ENCODE results near the gene SESTD1.

Gene SESTD1

DNA sequence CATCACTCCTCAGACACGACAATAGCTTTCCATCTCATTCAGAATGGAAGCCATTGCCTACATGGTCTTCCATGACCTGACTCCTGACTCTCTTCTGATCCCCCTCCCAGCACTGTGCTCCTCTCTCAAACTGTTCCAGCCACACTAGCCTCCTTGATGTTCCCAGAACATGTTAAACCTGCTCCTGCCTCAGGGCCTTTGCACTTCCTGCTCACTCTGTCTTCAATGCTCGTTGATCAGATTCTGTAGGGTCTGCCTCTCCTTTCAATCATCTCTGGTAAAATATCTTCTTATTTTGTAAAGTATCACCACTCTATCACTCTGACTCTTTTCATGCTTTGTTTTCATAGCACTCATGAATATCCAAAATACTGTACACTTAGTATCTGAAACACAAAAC lies 84.9 kb downstream of the SESTD1 start:
- no peak for DNase-seq

DNA sequence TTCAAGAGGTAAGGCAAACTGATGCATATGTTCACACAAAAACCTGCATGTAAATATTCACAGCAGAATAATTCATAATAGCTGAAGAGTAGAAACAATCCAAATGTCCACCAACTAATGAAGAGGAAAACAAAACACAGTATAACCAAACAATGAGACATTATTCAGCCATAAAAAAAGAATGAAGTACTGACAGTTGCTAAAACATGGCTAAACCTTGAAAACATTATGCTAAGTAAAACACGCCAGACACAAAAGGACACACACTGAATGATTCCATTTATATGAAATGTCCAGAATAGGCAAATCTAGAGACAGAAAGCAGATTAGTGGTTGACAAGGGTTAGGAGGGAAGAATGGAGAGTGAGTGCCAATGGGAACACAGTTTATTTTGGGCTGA lies 86.9 kb downstream of the SESTD1 start:
- DNase-seq, result no peak

DNA sequence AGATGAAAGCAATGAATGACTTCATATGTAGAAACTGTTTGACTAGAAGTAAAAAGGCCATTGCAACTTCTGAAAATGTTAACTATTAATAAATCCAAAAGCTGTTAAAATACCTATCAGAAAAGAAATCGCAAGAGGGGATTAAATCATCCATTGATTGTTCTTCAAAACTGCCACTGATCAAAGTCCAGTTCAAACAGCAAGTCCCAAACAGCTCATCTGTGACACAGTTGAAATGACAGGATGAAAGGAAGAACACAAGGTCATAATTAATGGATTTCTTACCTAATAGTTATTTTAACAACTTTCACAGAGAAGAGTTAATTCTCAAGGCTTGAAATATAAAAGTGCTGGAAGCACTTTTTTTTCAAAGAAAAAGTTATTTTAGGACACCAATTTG lies 90.4 kb downstream of the SESTD1 start:
- DNase-seq, result no peak

DNA sequence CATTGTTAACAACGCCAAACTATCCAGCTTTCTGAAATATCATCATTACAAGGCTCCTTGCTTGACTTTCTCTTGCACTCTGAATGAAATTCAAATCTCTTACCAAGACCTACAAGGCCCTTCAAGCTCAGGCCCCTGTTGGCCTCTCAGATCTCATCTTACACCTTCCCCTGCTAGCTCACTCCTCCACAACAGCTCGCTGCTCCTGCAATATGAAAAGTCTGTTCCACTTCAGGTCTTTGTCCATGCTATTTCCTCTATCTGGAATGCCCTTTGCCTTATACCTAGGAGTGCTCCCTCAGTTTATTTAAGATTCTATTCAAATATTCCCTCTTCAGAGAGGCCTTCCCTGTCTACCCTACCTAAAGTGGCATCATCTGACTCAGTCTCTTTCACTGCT lies 91.7 kb downstream of the SESTD1 start:
- DNase-seq, result no peak

DNA sequence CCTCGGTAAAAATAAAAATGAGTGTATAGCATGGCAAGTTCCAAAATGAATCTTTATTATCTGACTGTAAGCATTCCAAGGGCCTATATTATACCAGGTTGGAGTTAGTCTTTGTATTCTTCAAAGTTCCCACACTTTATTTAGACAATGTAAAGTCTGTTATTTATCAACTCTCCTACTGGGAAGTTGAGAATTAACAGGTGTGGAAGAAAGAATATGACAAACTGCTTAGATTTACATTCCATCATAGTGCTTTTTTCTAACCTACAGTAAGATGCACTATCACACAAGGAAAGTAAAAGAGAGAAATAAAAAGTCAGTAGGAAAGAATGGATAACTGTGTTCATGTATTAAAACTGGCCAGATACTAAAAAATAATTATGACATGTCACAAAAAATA lies 93.3 kb downstream of the SESTD1 start:
- no peak for DNase-seq

DNA sequence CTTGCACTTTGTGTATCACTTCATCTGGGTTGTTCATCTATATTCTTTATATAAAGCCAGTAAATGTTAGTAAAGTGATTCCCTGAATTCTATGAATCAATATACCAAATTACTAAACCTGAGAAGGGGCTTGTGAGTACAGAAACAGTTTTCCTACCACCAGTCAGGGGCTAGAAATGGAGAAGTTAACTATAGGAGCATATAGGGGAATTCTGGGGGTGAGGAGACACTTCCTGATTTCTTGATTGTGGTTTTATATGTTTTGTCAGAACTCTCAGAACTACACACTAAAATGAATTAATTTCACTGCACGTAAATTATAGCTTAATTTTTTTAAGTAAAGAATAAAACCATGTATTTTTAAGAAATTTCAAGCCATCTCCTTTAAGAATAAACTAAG lies 93.7 kb downstream of the SESTD1 start:
- no peak for DNase-seq

DNA sequence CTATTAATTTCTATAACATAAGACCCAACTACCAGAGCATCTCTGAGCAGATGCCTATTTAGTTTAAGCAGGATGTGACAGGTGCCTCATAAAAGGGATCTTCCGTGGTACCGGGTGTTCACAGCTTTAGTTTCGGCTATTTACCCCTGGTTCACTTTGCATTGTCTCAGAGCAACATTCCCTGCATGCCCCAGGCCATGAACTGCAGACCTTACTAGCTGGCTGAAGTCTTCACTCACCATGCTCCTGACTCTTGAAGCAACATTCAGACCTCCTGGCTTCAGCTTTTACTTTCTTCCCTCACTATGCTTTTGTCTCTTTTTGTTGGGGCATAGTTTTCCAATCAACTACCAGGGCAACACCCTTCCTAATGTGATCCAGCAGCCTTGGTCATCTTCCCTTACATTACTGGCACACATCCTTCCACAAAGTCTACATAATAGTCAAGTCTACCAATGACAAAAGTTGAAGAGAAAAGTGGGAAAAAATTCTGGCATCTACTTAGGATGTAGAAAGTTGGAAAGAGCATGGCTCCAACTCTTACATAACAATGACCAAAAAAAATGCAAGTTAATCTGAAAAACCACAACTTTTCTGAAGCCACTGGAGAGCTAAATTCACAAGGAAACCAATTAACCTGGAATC lies 99.2 kb downstream of the SESTD1 start:
- DNase-seq, result no peak

DNA sequence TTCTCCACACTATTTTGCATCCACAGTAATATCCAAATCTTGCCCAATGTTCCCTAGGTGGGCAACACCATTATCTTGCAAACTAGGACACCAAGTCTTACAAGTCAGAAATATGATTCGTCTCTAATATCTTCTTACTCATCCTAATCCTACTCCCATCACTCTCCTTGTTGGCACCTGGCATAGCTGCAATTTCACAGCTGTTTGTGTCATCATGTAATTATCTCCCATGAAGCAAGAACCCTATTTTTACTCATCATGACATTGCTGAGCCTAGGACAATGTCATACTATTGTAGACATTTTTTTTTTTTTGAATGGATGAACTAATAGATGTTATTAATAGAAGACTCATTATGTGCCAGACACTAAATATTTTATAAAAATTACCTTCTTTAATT lies 123.4 kb downstream of the SESTD1 start:
- no peak for DNase-seq

DNA sequence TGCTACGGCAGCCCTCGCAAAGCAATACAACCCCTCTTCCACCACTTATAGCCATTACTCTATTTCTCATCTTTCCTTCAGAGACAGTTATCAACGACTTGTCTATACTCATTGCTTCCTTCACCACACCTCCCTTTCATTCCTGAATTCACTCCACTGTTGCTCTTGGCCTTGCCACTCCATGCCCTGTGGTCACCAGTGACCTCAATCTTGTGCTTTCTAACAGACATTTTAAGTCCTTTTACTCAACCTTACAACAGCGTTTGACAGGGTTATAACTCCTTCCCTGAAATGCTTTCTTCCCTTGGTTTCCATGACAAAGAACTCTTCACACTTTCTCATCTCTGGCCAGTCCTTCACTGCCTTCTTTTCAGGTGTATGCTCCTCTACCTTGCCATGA lies 124.1 kb downstream of the SESTD1 start:
- DNase-seq, result no peak

DNA sequence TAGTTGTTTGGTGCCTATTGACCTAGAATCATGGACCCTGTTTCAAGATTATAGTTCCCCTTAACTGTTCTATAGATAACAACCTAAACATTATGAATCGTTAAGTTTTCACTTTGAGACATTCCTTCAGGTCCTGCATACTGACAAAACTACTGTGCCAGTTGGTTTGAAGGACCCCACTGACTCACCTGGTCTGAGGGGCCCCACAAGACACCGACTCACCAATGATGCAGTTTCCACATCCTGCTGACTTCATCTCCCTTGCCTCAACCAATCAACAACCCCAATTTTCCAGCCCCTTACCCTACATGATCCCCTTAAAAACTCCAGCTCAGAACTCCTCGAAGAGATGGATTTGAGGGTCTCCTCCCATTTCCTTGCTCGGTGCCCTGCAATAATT lies 125.1 kb downstream of the SESTD1 start:
- DNase-seq, result no peak

DNA sequence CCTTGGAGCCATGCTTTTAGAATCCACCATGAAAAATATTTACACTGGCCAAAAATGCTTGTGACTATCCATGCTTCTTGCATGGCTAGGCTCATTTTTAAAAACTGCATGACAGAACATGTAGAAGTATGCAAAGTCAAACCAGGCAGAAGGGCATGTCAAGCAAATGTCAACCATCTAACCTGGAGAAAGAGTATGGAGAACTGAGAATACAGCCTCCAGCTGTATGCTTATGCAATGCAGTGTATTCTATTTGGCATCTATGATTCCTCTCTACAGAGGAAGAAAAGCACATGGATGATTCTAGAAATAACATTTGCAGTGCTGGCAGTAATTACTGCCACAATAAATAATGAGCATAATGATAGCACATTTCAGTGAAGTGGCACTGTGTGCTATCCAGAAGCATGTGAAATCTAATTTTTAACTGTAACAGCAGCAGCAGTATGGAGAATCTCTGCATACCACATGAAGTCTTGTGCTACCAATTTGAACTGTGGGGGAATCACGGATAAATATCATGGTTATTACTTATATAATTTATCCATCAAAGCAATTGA lies 127.4 kb downstream of the SESTD1 start:
- DNase-seq, result no peak

DNA sequence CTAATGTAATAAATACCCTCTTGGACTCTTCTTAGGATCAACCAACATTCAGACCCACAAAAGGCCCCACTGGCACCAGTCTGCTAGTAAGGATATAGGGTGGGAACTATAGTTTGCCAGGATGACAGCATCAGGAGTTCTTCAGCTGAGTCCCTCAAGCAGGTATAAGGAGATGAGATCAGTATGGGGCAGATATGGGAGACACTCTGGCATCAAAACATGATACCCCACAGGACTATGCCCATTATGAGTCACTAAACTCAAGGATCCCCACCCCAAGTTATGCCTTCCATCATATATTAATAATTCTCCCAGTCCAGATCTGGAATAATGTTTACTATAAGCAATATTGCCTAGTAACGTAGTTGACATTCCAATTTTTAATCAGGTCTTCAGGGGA lies 131.6 kb downstream of the SESTD1 start:
- no peak for DNase-seq

DNA sequence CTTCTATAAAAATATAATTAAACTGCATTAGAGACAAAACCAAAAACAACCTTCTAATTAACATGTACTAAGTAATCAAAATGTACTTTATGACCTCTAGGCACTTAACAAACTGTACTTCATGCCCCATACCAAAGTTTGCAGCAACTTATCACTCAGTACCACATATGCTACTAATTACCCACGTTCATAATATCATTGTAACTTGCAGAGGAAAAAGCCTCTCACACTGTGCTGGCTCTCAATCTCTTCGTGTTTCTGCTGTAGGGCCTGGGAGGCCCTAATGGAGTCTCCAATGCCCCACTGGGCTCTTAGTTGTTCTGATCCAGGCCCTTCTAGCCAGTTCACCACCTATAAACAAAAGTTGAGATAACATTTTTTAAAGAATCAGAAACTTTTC lies 132.6 kb downstream of the SESTD1 start:
- DNase-seq, result no peak

DNA sequence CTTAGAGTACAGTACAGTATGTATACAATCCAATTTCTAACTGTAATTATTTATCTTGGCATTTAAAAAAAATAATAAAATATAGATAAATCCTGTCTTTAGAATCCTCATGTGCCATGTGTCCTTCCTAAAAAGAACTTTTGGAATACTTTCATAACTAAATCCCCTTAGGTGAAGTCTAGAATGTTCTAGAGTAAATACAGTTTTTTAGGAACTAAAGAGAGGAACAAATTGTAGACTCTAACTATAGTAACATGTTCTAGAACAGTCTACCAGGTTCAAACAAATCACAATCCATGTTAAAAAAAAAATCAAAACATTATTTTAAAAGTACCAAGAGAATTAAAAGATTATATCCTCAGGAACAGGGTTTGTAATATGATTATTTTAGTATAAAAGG lies 134.1 kb downstream of the SESTD1 start:
- no peak for DNase-seq

DNA sequence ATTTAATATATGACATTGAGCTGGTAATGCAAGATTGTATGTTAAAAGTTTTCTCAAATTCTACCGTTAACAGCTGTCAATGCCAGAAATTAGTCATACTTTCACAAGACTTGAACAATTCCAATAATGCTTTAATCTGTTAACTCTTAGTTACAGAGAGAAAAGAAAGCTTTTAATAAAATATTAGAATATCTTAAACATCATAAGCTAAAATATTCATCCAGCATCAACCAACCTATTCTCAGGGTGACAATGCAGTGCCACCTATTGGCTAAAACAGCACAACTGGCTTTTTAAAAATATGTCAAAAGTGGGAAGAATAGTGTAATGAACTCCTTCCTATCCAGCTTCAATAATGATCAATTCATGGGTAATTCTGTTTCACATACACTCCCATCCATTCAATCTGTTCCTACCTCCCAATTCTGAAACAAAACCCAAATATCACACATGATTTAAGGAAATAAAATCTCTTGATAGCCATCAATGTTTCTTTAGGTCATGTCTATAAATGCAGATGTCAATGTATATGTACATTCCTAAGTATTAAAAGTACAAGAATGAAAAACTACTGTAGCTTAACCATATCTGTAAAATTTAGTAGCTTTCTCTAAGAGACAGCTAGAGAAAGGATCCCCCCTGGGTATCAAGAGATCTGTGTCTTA lies 134.9 kb downstream of the SESTD1 start:
- DNase-seq, result no peak

DNA sequence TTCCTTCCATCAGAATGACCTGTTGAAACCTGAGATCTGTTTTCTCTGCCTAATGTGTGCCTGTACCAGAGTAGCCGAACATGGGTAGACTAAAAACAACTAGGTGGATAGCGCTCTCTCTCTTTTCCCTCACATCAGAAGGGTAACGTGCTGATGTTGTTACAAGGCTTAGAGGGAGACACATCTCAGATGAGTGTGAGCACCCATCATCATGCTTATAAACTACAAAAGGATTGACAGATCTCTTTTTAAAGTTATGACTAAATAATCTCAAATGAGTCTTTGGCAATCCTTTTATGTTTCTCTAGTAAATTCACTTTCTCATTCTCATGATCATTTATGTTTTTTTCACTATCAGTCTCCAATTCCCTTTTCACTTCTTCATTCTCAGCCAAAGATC lies 139.2 kb downstream of the SESTD1 start:
- DNase-seq, result no peak

DNA sequence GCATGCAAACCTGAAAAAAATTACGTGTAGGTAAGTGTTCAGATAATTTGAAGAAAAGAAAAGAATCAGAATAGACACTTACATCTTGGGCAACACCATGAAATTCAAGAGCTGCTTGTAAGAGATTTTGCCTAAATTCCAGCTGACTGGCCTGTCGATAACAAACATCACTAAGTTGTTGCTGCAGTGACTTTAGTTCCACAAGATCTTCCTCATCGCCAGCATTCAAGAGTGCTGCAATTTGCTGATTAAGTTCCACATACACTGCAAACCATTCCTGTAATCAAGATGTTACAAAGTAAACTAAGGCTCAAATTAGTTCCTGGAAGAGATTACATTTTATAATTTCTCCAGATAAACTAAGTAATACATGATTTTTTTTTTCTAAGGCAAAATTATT lies 140.3 kb downstream of the SESTD1 start:
- DNase-seq, result no peak

DNA sequence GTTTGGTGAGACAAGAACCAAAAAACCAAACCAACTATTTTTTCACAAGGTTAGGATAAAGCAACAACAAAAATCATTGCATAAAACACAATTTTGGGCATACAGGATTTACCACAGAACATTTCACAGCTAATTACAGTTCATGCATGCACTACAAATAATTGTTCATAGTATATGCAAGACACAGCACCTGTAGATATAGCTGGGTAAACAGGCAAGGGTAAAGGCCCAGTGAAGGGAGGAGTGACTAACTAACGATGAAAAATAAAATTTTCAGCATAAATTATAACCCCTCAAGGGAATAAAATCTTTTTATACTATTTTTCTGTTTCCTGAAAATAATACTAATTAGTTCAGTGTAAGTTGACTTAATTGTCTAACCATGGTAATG lies 141.4 kb downstream of the SESTD1 start:
- DNase-seq, result no peak

DNA sequence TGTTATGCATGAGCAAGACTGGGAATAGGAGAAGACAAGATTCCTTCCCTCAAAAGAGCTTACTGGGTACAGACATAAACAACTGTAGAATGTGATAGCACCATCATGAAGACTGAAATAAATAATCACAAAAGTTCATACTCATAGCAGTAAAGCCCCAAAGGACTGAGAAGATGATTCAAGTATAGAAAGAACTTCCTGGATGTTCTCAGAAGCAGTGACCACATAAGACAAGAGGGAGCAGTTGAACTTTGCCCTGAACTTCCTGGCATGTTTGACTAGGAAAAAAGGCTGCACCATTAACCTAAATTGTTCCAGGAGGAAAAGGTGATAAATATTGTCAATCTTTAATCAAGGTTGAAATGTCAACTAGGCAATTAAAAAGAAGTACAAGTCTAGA lies 156.9 kb downstream of the SESTD1 start:
- no peak for DNase-seq

DNA sequence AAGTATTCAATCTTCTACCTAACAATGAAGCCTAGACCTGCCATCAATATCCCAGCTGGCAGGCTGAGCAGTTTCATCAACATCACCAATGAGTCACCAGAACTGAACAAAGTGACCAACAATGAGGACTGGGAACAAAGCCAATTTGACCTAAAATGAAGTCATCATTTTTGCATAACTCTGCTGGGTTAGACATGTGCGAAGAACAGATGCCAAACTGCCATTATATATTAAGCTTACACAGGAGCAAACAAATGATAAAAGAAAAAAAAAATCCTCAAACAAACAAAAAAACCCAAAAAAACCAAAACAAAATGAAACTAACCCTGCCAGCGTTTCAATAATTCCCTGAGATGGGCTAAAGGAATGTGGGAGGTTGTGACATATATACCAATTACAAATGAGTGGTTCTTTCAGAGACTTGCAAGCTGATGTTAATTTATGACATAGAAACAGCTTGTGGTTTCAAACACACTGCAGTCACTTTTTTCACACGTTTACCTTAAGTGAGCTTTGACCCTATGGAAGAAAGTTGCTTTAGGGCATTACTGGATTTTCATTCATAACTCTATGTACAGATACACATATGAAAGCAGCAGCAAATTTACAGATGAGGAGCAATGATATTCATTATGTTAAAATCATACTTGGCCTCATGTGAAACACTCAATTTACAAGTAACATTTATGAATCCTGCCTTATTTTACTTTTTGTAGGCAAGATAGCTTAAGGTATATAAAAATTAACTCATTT lies 157.8 kb downstream of the SESTD1 start:
- no peak for DNase-seq

DNA sequence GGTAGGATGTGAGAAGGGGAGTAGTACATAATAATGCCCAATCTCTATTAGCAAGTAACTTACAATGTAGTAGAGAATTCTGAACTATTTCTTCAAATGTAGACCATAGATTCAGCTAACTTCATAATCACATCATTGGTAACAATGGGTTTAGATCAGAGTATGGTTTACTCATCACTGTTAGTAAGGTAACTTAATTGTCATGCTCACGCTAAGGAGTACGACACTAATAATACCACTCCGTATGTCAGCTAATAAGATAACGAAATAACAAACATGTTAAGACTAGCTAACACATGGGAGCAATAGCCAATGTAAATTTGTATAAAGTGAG lies 158.3 kb downstream of the SESTD1 start:
- DNase-seq, result no peak

DNA sequence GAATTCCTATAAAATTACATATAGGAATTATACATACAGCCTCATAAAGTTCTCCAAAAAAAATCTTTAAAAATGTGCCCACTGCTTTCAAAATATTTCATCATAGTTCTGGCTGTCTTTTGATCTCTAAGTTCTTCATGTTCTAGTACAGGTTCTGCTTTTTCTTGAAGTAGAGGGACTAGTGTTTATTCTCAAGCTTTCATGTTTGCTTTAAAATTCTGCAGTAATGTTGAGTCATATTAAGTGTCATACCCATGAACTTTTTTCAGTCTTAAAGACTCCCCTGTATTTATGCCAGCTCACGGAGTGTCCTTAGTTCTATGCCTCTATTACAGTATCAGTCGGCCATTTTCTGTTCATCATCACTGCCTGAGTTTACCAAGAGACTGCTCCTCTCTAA lies 159.9 kb downstream of the SESTD1 start:
- DNase-seq, result no peak

DNA sequence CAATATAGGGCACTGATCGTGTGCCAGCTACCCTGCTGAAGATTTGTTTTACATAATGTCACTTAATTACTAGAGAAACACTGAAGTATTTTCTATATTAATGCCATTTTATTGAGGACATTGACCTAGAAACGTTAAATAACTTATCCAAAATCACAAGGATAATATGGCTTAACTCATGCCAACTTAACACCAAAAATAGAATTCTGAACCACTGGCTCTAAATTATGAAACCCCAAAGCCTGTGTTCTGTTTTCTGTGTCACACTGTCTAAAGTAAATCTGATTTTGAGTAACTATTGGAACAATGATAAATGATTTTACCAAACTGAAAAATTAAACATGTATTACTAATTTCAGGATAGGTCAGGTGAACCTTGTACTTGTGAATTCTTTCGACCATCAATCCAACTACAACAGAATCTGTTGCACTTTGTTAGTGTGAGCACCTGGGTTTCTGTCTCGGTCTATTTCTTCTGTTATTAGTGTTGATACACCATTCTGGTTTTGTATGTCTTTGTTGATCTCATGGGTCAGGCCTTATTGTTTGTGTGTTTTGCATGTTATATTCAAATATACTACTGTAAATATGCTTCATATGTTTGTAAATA lies 166.4 kb downstream of the SESTD1 start:
- no peak for DNase-seq

DNA sequence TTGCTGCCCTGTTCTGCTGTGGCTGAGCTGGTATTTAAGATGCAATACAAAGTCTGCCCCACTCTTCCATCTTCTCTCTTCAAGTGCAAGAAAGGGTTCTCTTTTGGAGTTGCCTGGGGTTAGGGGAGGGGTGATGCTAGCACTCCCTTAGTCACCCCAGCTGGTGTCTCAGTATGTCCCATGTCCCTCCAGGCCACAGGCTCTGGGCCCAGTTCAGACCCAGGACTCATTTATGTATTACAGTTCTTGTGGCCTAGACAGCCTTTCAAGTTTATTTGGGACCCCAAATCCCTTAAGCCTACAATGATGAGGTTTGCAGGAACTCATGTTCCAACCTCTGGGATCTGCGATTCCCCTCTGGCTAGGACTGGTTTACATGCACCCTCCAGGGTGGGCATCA lies 167.5 kb downstream of the SESTD1 start:
- no peak for DNase-seq
